Neuronal stem cell (in vitro differentiated cells): ENCODE measurements around the gene LSM14B.
A peak's percentile ranks its signal among the peaks of the same experiment; 100 is the strongest.

ENCODE experiments used
- DNase-seq: peaks from one replicate; pipeline ENCODE4 v3.0.0-alpha.2; 2013; ENCODE audit warnings: low spot score
- H2AFZ ChIP-seq: one replicate; pipeline ENCODE4 v1.6.1; 2013; ENCODE audit warnings: mild to moderate bottlenecking, low read length, inconsistent platforms
- H2AK5ac ChIP-seq: 2 replicates; pipeline ENCODE4 v1.6.1; 2013; ENCODE audit warnings: low read depth, mild to moderate bottlenecking, inconsistent platforms, low read length, moderate library complexity, mixed read lengths
- H2BK120ac ChIP-seq: 2 replicates; pipeline ENCODE4 v1.6.1; 2013; ENCODE audit warnings: low read depth, mild to moderate bottlenecking, inconsistent platforms, low read length, moderate library complexity, mixed read lengths
- H2BK12ac ChIP-seq: one replicate; pipeline ENCODE4 v1.6.1; 2013; ENCODE audit warnings: low read length, inconsistent platforms
- H2BK15ac ChIP-seq: 2 replicates; pipeline ENCODE4 v1.6.1; 2013; ENCODE audit warnings: mild to moderate bottlenecking, low read length, inconsistent platforms, mixed read lengths
- H2BK5ac ChIP-seq: one replicate; pipeline ENCODE4 v1.6.1; 2013; ENCODE audit warnings: inconsistent platforms, mild to moderate bottlenecking, low read length, moderate library complexity
- H3K14ac ChIP-seq: one replicate; pipeline ENCODE4 v1.6.1; 2013; ENCODE audit warnings: low read length, inconsistent platforms
- H3K18ac ChIP-seq: 2 replicates; pipeline ENCODE4 v1.6.1; 2013; ENCODE audit warnings: low read length, inconsistent platforms
- H3K23ac ChIP-seq: 2 replicates; pipeline ENCODE4 v1.6.1; 2013; ENCODE audit warnings: low read depth, mild to moderate bottlenecking, mixed read lengths, low read length, inconsistent platforms; ENCODE audit not compliant: poor library complexity
- H3K27ac ChIP-seq: replicated peaks from 3 replicates; pipeline ENCODE4 v1.5.1; 2013; ENCODE audit warnings: low read length, inconsistent platforms
- H3K27me3 ChIP-seq, 3 experiments: 2 replicates each; pipeline ENCODE4 v1.6.1; 2013; ENCODE audit warnings: low read length in 3 of 3, mild to moderate bottlenecking in 2 of 3, inconsistent platforms in 1 of 3, low read depth in 1 of 3, mixed read lengths in 1 of 3, moderate library complexity in 1 of 3; ENCODE audit not compliant: control insufficient read depth in 3 of 3, insufficient read depth in 3 of 3
- H3K36me3 ChIP-seq, 2 donors: replicated peaks in 1 of 2; 2 replicates each; pipeline ENCODE4 v1.6.1; 2013; ENCODE audit warnings: low read length in 2 of 2; ENCODE audit not compliant: control insufficient read depth in 2 of 2, insufficient read depth in 2 of 2
- H3K4ac ChIP-seq: 2 replicates; pipeline ENCODE4 v1.6.1; 2013; ENCODE audit warnings: inconsistent platforms, mild to moderate bottlenecking, low read length, moderate library complexity
- H3K4me1 ChIP-seq, 2 donors: 1 replicate in 1 of 2; 2 replicates in 1 of 2; pipeline ENCODE4 v1.6.1; 2013; ENCODE audit warnings: low read length in 2 of 2, low read depth in 1 of 2; ENCODE audit not compliant: control insufficient read depth in 2 of 2, insufficient read depth in 1 of 2
- H3K4me2 ChIP-seq: one replicate; pipeline ENCODE4 v1.6.1; 2013; ENCODE audit warnings: mild to moderate bottlenecking, low read length, inconsistent platforms; ENCODE audit not compliant: insufficient read depth, poor library complexity, severe bottlenecking
- H3K4me3 ChIP-seq, 2 donors: 2 replicates each; pipeline ENCODE4 v1.5.1; 2013; ENCODE audit warnings: low read length in 2 of 2, mild to moderate bottlenecking in 2 of 2, inconsistent platforms in 1 of 2, moderate library complexity in 1 of 2
- H3K79me1 ChIP-seq: one replicate; pipeline ENCODE4 v1.6.1; 2013; ENCODE audit warnings: low read depth, mild to moderate bottlenecking, inconsistent platforms, low read length, moderate library complexity
- H3K9ac ChIP-seq: one replicate; pipeline ENCODE4 v1.6.1; 2013; ENCODE audit warnings: mild to moderate bottlenecking, low read depth, low read length, inconsistent platforms; ENCODE audit not compliant: poor library complexity
- H3K9me3 ChIP-seq, 2 donors: replicated peaks in 1 of 2; 2 replicates each; pipeline versions ENCODE3 to v1.6.1; 2013; ENCODE audit warnings: low read length in 2 of 2, mild to moderate bottlenecking in 2 of 2, inconsistent platforms in 1 of 2, low read depth in 1 of 2, mixed read lengths in 1 of 2, moderate library complexity in 1 of 2; ENCODE audit not compliant: control insufficient read depth in 2 of 2, insufficient read depth in 1 of 2
- H4K8ac ChIP-seq: one replicate; pipeline ENCODE4 v1.6.1; 2013; ENCODE audit warnings: low read depth, mild to moderate bottlenecking, inconsistent platforms, low read length, moderate library complexity
- H4K91ac ChIP-seq: one replicate; pipeline ENCODE4 v1.6.1; 2013; ENCODE audit warnings: low read length, low read depth, mild to moderate bottlenecking, inconsistent platforms; ENCODE audit not compliant: poor library complexity
- whole genome bisulfite sequencing, 2 donors: extraction: QIAGEN DNeasy Blood & Tissue Kit; methylation state at CpG; one replicate each; pipeline ENCODE4 v1.1.7; 2013; ENCODE audit warnings: missing lambda C conversion rate in 2 of 2, mixed read lengths in 1 of 2; ENCODE audit not compliant: insufficient read length in 2 of 2, insufficient replicate concordance in 1 of 2; ENCODE audit errors: extremely low coverage in 2 of 2; 5-methylcytosine and 5-hydroxymethylcytosine counted together

Gene LSM14B

GRCh38 chr20:62151225-62151624, 28.9 kb downstream of the LSM14B start:
- Histone ChIP-seq H3K4me2 (no peak overlapping the region), H3K23ac (no peak overlapping the region), H2BK5ac (no peak overlapping the region), H4K8ac (no peak overlapping the region), H3K36me3 (peaks cover 15 to 67% of the 10 kb centered on the region in 2 donors), H2BK120ac (no peak overlapping the region), H3K18ac (no peak overlapping the region), H2BK12ac (no peak overlapping the region), H3K27ac (no peak overlapping the region), H3K4me1 (peaks cover 0 to 5% of the 10 kb centered on the region in 2 donors), H3K79me1 (peaks cover 44% of the 10 kb centered on the region), H2AFZ (no peak overlapping the region), H4K91ac (no peak overlapping the region), H2BK15ac (no peak overlapping the region), H3K9ac (no peak overlapping the region), H3K9me3 (peaks cover 4 to 11% of the 10 kb centered on the region in 2 donors), H3K4me3 (no peak overlapping the region), H3K14ac (no peak overlapping the region), H3K4ac (no peak overlapping the region), H2AK5ac (no peak overlapping the region), H3K27me3 (no peaks in the 10 kb centered on the region)
- DNase-seq, result no peak
- no CpG with 5 or more reads among the region's 11 CpGs for WGBS, 2 donors

- Histone ChIP-seq H2AFZ (no peak overlapping the region), H3K79me1 (peaks cover 43% of the 10 kb centered on the region), H2AK5ac (no peak overlapping the region), H3K9ac (peak overlapping the region; percentile 36), H2BK5ac (no peak overlapping the region), H3K4me1 (peaks cover 4 to 9% of the 10 kb centered on the region in 2 donors), H3K36me3 (peaks cover 14 to 66% of the 10 kb centered on the region in 2 donors), H3K23ac (peak overlapping the region; percentile 26), H4K91ac (no peak overlapping the region), H3K4me3 (no peak overlapping the region), H2BK15ac (no peak overlapping the region), H4K8ac (no peak overlapping the region), H3K27me3 (no peaks in the 10 kb centered on the region), H3K4ac (no peak overlapping the region), H3K4me2 (no peak overlapping the region), H3K27ac (no peak overlapping the region), H2BK120ac (no peak overlapping the region), H3K14ac (no peak overlapping the region), H2BK12ac (no peak overlapping the region), H3K18ac (no peak overlapping the region), H3K9me3 (peaks cover 4 to 11% of the 10 kb centered on the region in 2 donors)
- DNase-seq, result no peak
- no CpG with 5 or more reads among the region's 23 CpGs for WGBS, 2 donors
These were observed 29.6 kb downstream of the LSM14B start for GRCh38 chr20:62151835-62152364.

DNA sequence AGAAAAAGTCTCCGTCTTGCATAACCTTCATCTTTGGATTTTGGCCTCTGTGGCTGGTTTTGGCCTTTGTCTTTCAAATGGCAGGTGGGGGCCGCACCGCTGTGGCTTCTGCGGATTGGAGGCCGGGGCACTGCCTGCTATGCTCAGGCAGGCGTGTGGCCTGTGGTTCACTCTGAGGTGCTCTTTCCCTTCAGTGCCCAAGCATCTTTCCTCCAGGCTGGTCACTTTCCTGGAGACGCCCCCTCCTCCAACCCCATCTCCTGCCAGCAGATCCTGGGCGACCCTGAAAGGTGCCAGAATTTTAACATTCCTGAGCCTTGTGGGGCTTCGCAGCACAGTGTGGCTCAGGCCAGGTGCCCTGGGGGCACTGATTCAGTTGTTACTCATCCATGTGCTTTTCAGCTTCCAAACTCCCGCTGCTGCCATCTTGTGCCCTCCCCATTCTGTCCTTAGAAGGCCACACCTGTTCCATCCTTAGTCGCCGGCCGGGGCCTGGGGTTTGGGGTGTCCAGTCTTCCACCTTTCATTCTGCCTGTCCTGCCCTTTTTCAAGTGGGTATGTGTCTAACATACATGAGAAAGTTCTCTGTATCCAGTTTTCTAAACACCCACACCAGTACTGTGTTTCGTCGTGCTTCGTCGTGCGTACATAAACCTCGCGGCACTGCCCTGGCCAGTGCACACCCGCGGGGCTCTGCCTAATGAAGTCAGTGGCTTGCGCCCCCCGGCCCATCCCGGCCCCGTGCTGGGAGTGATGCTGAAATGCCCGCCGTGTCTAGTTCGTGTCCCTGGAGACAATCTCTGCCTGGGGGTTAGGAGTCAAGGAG, 33.4 kb downstream of the LSM14B start:
- Histone ChIP-seq H2AFZ (no peak overlapping the region), H2BK12ac (no peak overlapping the region), H3K23ac (no peak overlapping the region), H3K4ac (no peak overlapping the region), H2BK120ac (no peak overlapping the region), H3K27ac (no peak overlapping the region), H4K91ac (no peak overlapping the region), H3K18ac (no peak overlapping the region), H3K4me3 (no peak overlapping the region), H3K9me3 (peaks cover 2 to 5% of the 10 kb centered on the region in 2 donors), H4K8ac (no peak overlapping the region), H3K14ac (no peak overlapping the region), H2AK5ac (no peak overlapping the region), H2BK15ac (no peak overlapping the region), H3K9ac (no peak overlapping the region), H3K36me3 (peaks cover 19 to 76% of the 10 kb centered on the region in 2 donors), H3K79me1 (peaks cover 39% of the 10 kb centered on the region), H3K27me3 (no peaks in the 10 kb centered on the region), H3K4me2 (no peak overlapping the region), H2BK5ac (no peak overlapping the region), H3K4me1 (peaks cover 4% of the 10 kb centered on the region in 2 donors)
- DNase-seq, result no peak
- no CpG with 5 or more reads among the region's 29 CpGs for WGBS, 2 donors

DNA sequence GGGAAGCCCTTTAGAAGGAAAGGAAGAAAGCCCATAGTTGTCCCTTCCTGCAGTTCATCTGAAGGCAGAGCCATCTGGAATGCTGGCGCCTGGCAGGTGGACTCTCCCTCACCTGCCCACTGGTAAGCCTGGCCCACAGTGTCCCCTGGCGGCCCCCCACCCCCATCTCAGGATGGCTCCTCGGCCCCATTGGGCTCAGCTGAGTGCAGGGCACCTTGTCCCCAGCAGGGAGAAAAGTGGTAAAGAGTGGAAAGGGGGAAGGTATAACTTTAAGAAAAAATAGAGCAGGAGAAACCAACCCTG, 33.9 kb downstream of the LSM14B start:
- Histone ChIP-seq H3K4ac (no peak overlapping the region), H2BK120ac (no peak overlapping the region), H2BK12ac (no peak overlapping the region), H3K9ac (peak overlapping the region; percentile 73), H3K18ac (no peak overlapping the region), H2BK15ac (no peak overlapping the region), H4K91ac (no peak overlapping the region), H3K9me3 (peaks cover 2 to 5% of the 10 kb centered on the region in 2 donors), H3K27ac (no peak overlapping the region), H3K4me2 (no peak overlapping the region), H2AK5ac (no peak overlapping the region), H3K4me1 (peaks cover 4% of the 10 kb centered on the region in 2 donors), H3K14ac (no peak overlapping the region), H3K79me1 (peaks cover 36% of the 10 kb centered on the region), H3K27me3 (no peaks in the 10 kb centered on the region), H4K8ac (no peak overlapping the region), H3K36me3 (peaks cover 22 to 76% of the 10 kb centered on the region in 2 donors), H3K23ac (no peak overlapping the region), H2BK5ac (no peak overlapping the region), H2AFZ (no peak overlapping the region), H3K4me3 (no peak overlapping the region)
- DNase-seq, result no peak
- no CpG with 5 or more reads among the region's 3 CpGs for WGBS, 2 donors
